OCI-LY3 (cell line): Measurements from ENCODE around the gene KCNK7.

Source experiments
- H2AFZ ChIP-seq: fragments of 200-600, 300-600 bp; shearing (Covaris generic); 2 replicates; pipeline ENCODE4 v1.6.0; 2014; ENCODE audit warnings: antibody characterized with exemption, low read depth, low read length
- H3K27ac ChIP-seq: fragments of 200-600, 300-600 bp; sonication (generic); 2 replicates; pipeline ENCODE4 v1.5.1; 2014; ENCODE audit warnings: mild to moderate bottlenecking, low read length, moderate library complexity, mixed read lengths
- H3K27me3 ChIP-seq: fragments of 200-600, 300-600 bp; sonication (generic); 2 replicates; pipeline ENCODE4 v1.6.1; 2014; ENCODE audit warnings: low read depth, low read length, mixed read lengths
- H3K36me3 ChIP-seq: fragments of 200-600, 300-600 bp; sonication (generic); replicated peaks from 2 replicates; pipeline ENCODE3; 2014; ENCODE audit warnings: low read depth, low read length, mixed read lengths
- H3K4me1 ChIP-seq: fragments of 300-600, 200-600 bp; sonication (generic); 2 replicates; pipeline ENCODE4 v1.6.1; 2014; ENCODE audit warnings: low read length, mixed read lengths
- H3K4me2 ChIP-seq: fragments of 200-600, 300-600 bp; sonication (generic); 2 replicates; pipeline ENCODE4 v1.6.1; 2014; ENCODE audit warnings: low read length, mixed read lengths
- H3K4me3 ChIP-seq: fragments of 300-600, 200-600 bp; sonication (generic); 2 replicates; pipeline ENCODE4 v1.5.1; 2014; ENCODE audit warnings: antibody characterized with exemption, mild to moderate bottlenecking, low read length, moderate library complexity
- H3K79me2 ChIP-seq: fragments of 300-600, 200-600 bp; shearing (Covaris generic); 2 replicates; pipeline ENCODE4 v1.6.1; 2014; ENCODE audit warnings: mild to moderate bottlenecking, low read length, mixed read lengths
- H3K9ac ChIP-seq: fragments of 300-600, 200-600 bp; shearing (Covaris generic); 2 replicates; pipeline ENCODE4 v1.6.0; 2014; ENCODE audit warnings: mild to moderate bottlenecking, low read length, moderate library complexity
- H3K9me3 ChIP-seq: fragments of 200-600, 300-600 bp; shearing (Covaris generic); 2 replicates; pipeline ENCODE4 v1.6.1; 2014; ENCODE audit warnings: low read length, mixed read lengths; ENCODE audit not compliant: insufficient read depth
- H4K20me1 ChIP-seq: fragments of 200-600, 300-600 bp; sonication (generic); 2 replicates; pipeline ENCODE4 v1.6.1; 2016; ENCODE audit warnings: low read length, mixed read lengths; ENCODE audit not compliant: insufficient read depth
- CTCF ChIP-seq: fragments of 200-600, 300-600 bp; sonication (generic); IDR thresholded peaks from 2 replicates; pipeline ENCODE4 v1.5.1; 2014; ENCODE audit warnings: antibody characterized with exemption, low read length, low read depth
- EZH2phosphoT487 ChIP-seq: fragments of 200-600 bp; shearing (Covaris generic); IDR thresholded peaks from 2 replicates; pipeline ENCODE4 v1.6.1; 2018; ENCODE audit warnings: antibody characterized with exemption, mixed run types, low read depth

KCNK7 gene

DNA sequence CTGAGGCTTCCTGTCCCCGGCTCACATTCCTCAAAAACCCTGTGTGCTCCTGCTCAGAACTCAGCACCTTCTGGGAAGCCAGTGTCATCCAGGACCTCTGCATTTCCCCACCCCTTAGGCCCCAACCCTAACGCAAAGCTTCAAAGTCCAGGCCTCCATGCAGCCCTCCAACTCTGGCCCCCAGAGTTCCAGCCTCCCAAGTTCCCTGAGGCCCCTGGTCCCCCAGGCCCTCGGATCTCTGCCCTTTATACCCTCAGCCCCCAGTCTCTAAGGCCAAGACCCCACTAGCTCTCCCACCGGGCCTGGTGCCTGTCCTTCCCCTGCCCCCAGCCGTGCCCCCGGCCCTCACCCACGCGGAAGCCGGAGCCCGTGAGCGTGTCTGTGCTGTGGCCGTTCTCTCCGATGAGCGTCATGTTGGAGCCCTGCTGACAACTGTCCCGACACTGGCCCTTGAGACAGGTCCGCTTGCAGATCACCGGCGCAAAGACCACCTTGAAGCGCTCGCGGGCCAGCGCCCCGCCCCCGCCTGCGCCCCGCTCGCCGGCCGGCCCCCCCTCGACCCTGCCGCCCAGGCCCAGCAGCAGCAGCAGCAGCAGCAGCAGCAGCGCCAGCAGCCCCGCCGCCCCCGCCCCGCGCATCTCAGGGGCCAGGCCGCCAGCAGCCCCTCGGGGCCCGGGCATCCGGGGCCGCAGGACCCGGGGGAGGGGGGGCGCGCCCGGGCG lies 38.2 kb downstream of the KCNK7 start:
- Histone ChIP-seq H3K4me3 (peak overlapping the region; percentile 80), H3K4me1 (peaks cover 7% of the 10 kb centered on the region), H4K20me1 (no peaks in the 10 kb centered on the region), H3K4me2 (peak overlapping the region; percentile 83), H3K36me3 (no peaks in the 10 kb centered on the region), H3K27me3 (peaks cover 9% of the 10 kb centered on the region), H3K9me3 (no peaks in the 10 kb centered on the region), H3K27ac (no peak overlapping the region), H3K79me2 (no peaks in the 10 kb centered on the region), H2AFZ (no peak overlapping the region), H3K9ac (peak overlapping the region; percentile 69)
- TF ChIP-seq CTCF (no peak), EZH2phosphoT487 (no peak)

GRCh38 chr11:65556470-65557279 lies 38.9 kb downstream of the KCNK7 start:
- Histone ChIP-seq H2AFZ (no peak overlapping the region), H3K4me3 (no peak overlapping the region), H3K4me2 (no peak overlapping the region), H3K36me3 (no peaks in the 10 kb centered on the region), H3K4me1 (peaks cover 13% of the 10 kb centered on the region), H3K27me3 (peaks cover 9% of the 10 kb centered on the region), H3K27ac (no peak overlapping the region), H4K20me1 (no peaks in the 10 kb centered on the region), H3K9ac (no peak overlapping the region), H3K79me2 (no peaks in the 10 kb centered on the region), H3K9me3 (no peaks in the 10 kb centered on the region)
- no peak for TF ChIP-seq EZH2phosphoT487
- no peak for TF ChIP-seq CTCF

DNA sequence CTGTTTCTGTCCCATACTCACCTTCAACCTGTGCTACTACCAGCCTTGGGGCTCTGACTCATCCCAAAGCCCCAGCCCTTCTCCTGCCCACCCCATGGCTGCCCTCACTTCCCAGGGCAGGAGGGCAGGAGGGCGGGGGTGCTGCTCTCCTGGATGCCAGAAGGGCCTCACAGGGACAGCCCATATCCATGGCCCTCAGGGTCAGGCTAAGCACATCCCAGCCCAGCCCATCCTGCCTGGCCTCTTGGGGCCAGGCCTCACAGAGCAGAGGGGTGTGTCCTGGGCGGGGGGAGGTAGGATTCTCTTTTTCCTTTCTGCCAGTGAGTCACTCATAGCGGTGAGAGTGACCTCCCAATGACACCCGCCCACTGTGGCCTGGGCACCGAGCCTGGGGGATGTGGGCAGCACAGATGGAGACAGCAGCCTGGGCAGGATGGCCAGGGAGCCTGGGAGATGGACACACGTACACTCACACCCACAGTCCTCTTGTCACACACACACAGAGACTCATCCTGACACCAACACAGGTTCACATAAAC lies 39.8 kb downstream of the KCNK7 start:
- H3K4me3 ChIP-seq = no peak overlapping the region
- no peaks in the 10 kb centered on the region for H3K79me2 ChIP-seq
- no peak overlapping the region for H3K27ac ChIP-seq
- no peak for TF ChIP-seq EZH2phosphoT487
- TF ChIP-seq CTCF = no peak
- H2AFZ ChIP-seq = no peak overlapping the region
- no peaks in the 10 kb centered on the region for H3K9me3 ChIP-seq
- H3K27me3 ChIP-seq = peaks cover 9% of the 10 kb centered on the region
- H3K9ac ChIP-seq = no peak overlapping the region
- no peaks in the 10 kb centered on the region for H3K36me3 ChIP-seq
- no peak overlapping the region for H3K4me2 ChIP-seq
- peaks cover 16% of the 10 kb centered on the region for H3K4me1 ChIP-seq
- H4K20me1 ChIP-seq = no peaks in the 10 kb centered on the region

- H3K4me1 ChIP-seq = peaks cover 16% of the 10 kb centered on the region
- H3K27ac ChIP-seq = no peak overlapping the region
- H3K9ac ChIP-seq = no peak overlapping the region
- peaks cover 6% of the 10 kb centered on the region; the same call in 1 of the 2 replicates for H3K27me3 ChIP-seq
- no peaks in the 10 kb centered on the region for H3K9me3 ChIP-seq
- no peak for TF ChIP-seq CTCF
- TF ChIP-seq EZH2phosphoT487 = no peak
- no peaks in the 10 kb centered on the region for H3K36me3 ChIP-seq
- H4K20me1 ChIP-seq = no peaks in the 10 kb centered on the region
- no peak overlapping the region for H3K4me3 ChIP-seq
- H3K4me2 ChIP-seq = no peak overlapping the region
- no peak overlapping the region for H2AFZ ChIP-seq
- no peaks in the 10 kb centered on the region for H3K79me2 ChIP-seq
Observed at GRCh38 chr11:65554842-65555430, 40.7 kb downstream of the KCNK7 start.
